GM12878 (cell line): ENCODE data around the gene PHACTR1. TPM values are rescaled to one million over a fixed set of nuclear protein-coding genes. Genes with fewer than 3 reads are reported as not detected.

Experiments used
- ATAC-seq: fragments of 200-7000 bp; cut with Tn5 transposase; 3 replicates; pipeline ENCODE4 v1.9.1; 2020; ENCODE audit warnings: mild to moderate bottlenecking, moderate library complexity
- BruUV-seq: library from RNA; stranded (reverse); fragments of 400-500 nt; replicated peaks from 2 replicates; lab custom pipeline; 2021; lab: Mats Ljungman, UMichigan
- CTCF ChIA-PET: fragments of 300-600 bp; sonication (Branson Sonifier 250); formaldehyde crosslinking; extraction: SDS; loops from one replicate; lab custom pipeline; 2021; ENCODE audit warnings: inconsistent platforms; lab: Yijun Ruan, JAX
- POLR2A ChIA-PET: fragments of 350-600 bp; formaldehyde crosslinking; extraction: SDS; loops from one replicate; lab custom pipeline; 2021; ENCODE audit warnings: inconsistent platforms; lab: Charles Lee
- RAD21 ChIA-PET: fragments of 300-600 bp; sonication (Branson Sonifier 250); formaldehyde crosslinking; loops from one replicate; lab custom pipeline; 2023; ENCODE audit warnings: antibody characterized with exemption; ENCODE audit not compliant: unreplicated experiment; lab: Charles Lee
- SMC1A ChIA-PET: fragments of 300-600 bp; sonication (Branson Sonifier 250); formaldehyde crosslinking; loops from one replicate; lab custom pipeline; 2023; ENCODE audit not compliant: unreplicated experiment, uncharacterized antibody; lab: Charles Lee
- DNase-seq: peaks from one replicate; pipeline ENCODE4 v3.0.0-alpha.2; 2011; ENCODE audit warnings: low read depth, low spot score
- FAIRE-seq: peaks from 3 replicates; lab custom pipeline; 2011; peaks lifted over from hg19 to GRCh38; lab: Jason Lieb, UNC
- H2AFZ ChIP-seq: 2 replicates; pipeline ENCODE4 v1.6.0; 2011; ENCODE audit warnings: low read depth, low read length, control low read depth; ENCODE audit not compliant: control insufficient read depth
- H3K27ac ChIP-seq: 2 replicates; pipeline ENCODE4 v1.5.1; 2011; ENCODE audit warnings: control low read depth; ENCODE audit not compliant: control insufficient read depth, insufficient read depth
- H3K27me3 ChIP-seq, 2 experiments: replicated peaks in 1 of 2; 2 replicates each; pipeline versions ENCODE4 v1.6.0 to v1.6.1; 2011; ENCODE audit warnings: low read length in 1 of 2; ENCODE audit not compliant: control insufficient read depth in 2 of 2, insufficient read depth in 2 of 2
- H3K36me3 ChIP-seq, 2 experiments: 2 replicates each; pipeline ENCODE4 v1.5.1; 2011; ENCODE audit warnings: low read length in 1 of 2; ENCODE audit not compliant: control insufficient read depth in 2 of 2, insufficient read depth in 2 of 2
- H3K4me1 ChIP-seq: 2 replicates; pipeline ENCODE4 v1.6.1; 2011; ENCODE audit warnings: mild to moderate bottlenecking, low read length, moderate library complexity, mixed read lengths; ENCODE audit not compliant: control insufficient read depth, insufficient read depth
- H3K4me2 ChIP-seq: 2 replicates; pipeline ENCODE4 v1.6.0; 2011; ENCODE audit warnings: control low read depth; ENCODE audit not compliant: control insufficient read depth, insufficient read depth
- H3K4me3 ChIP-seq: fragments of 200-600 bp; sonication (generic); 2 replicates; pipeline ENCODE4 v1.5.1; 2016
- H3K79me2 ChIP-seq: 2 replicates; pipeline ENCODE4 v1.6.0; 2011; ENCODE audit warnings: low read length; ENCODE audit not compliant: control insufficient read depth, insufficient read depth
- H3K9ac ChIP-seq: 2 replicates; pipeline ENCODE4 v1.8.0; 2011; ENCODE audit warnings: low read length, control low read depth, mixed read lengths; ENCODE audit not compliant: control insufficient read depth, insufficient read depth
- H3K9me3 ChIP-seq: replicated peaks from 3 replicates; pipeline ENCODE4 v1.5.1; 2011; ENCODE audit warnings: mild to moderate bottlenecking, low read length; ENCODE audit not compliant: control insufficient read depth, insufficient read depth
- H4K20me1 ChIP-seq: 2 replicates; pipeline ENCODE4 v1.6.0; 2011; ENCODE audit not compliant: control insufficient read depth, insufficient read depth
- BCL11A ChIP-seq: IDR thresholded peaks from 2 replicates; pipeline ENCODE4 v1.6.1; 2011; ENCODE audit warnings: low read depth, low read length
- BCLAF1 ChIP-seq: fragments of 450-650 bp; IDR thresholded peaks from 2 replicates; pipeline ENCODE4 v1.6.1; 2017; ENCODE audit warnings: antibody characterized with exemption, mild to moderate bottlenecking, moderate library complexity
- CEBPB ChIP-seq, 2 experiments: fragments of 150-350 bp in 1 of 2; IDR thresholded peaks; 2 replicates each; pipeline ENCODE4 v1.6.1; 2012 to 2014; ENCODE audit warnings: low read depth in 2 of 2, low read length in 2 of 2, borderline replicate concordance in 1 of 2, inconsistent platforms in 1 of 2
- E2F8 ChIP-seq: fragments of 450-650 bp; IDR thresholded peaks from 2 replicates; pipeline ENCODE4 v1.6.1; 2018; ENCODE audit warnings: mild to moderate bottlenecking, low read depth, moderate library complexity; ENCODE audit not compliant: partially characterized antibody
- EED ChIP-seq: sonication (generic); IDR thresholded peaks from 2 replicates; pipeline ENCODE4 v1.6.1; 2016; ENCODE audit warnings: antibody characterized with exemption, low read depth
- NFYB ChIP-seq: IDR thresholded peaks from 2 replicates; pipeline ENCODE4 v1.6.1; 2011; ENCODE audit warnings: low read depth, mild to moderate bottlenecking, low read length, improper control_type of control experiment, moderate library complexity; ENCODE audit not compliant: insufficient read depth
- RBBP5 ChIP-seq: fragments of 200-600 bp; sonication (generic); conservative IDR thresholded peaks from 2 replicates; pipeline ENCODE4 v1.6.1; 2016
- SIN3A ChIP-seq: IDR thresholded peaks from 2 replicates; pipeline ENCODE4 v1.6.1; 2012; ENCODE audit warnings: low read depth, low read length, improper control_type of control experiment
- SKIL ChIP-seq: fragments of 450-650 bp; IDR thresholded peaks from 2 replicates; pipeline ENCODE4 v1.6.1; 2017; ENCODE audit warnings: mild to moderate bottlenecking, low read depth, inconsistent platforms; ENCODE audit not compliant: poor library complexity, severe bottlenecking
- SPI1 ChIP-seq: IDR thresholded peaks from 2 replicates; pipeline ENCODE4 v1.6.1; 2011; ENCODE audit warnings: low read depth, mild to moderate bottlenecking, low read length, moderate library complexity, borderline replicate concordance; ENCODE audit not compliant: insufficient read depth
- SREBF1 ChIP-seq: IDR thresholded peaks from 2 replicates; pipeline ENCODE4 v1.6.1; 2012; ENCODE audit warnings: mild to moderate bottlenecking, low read length
- STAT1 ChIP-seq: fragments of 450-650 bp; conservative IDR thresholded peaks from 2 replicates; pipeline ENCODE4 v1.6.1; 2014; ENCODE audit warnings: antibody characterized with exemption, mild to moderate bottlenecking
- TCF7 ChIP-seq: IDR thresholded peaks from 2 replicates; pipeline ENCODE4 v1.6.1; 2014; ENCODE audit warnings: antibody characterized with exemption, borderline replicate concordance
- USF2 ChIP-seq: IDR thresholded peaks from 2 replicates; pipeline ENCODE4 v1.6.1; 2011; ENCODE audit warnings: low read depth, low read length, improper control_type of control experiment, borderline replicate concordance
- ZZZ3 ChIP-seq: IDR thresholded peaks from 2 replicates; pipeline ENCODE4 v1.6.1; 2011; ENCODE audit warnings: low read depth; ENCODE audit not compliant: control insufficient read depth, insufficient read length
- WGBS: methylation state at CpG from one replicate; pipeline ENCODE4 v1.1.6; 2016; ENCODE audit warnings: low lambda C conversion rate; ENCODE audit not compliant: insufficient replicate concordance, insufficient coverage; ENCODE audit errors: missing lambda C conversion rate; 5-methylcytosine and 5-hydroxymethylcytosine counted together
- in situ Hi-C: fragments of 300-500 bp; cut with MboI; formaldehyde crosslinking; loops from 9 replicates; pipeline ENCODE4 v1.14.3; 2018; ENCODE audit warnings: mixed read lengths
- intact Hi-C: fragments of 100-400 bp; cut with micrococcal nuclease; formaldehyde crosslinking; loops from one replicate; pipeline ENCODE4 v1.14.2; 2022; ENCODE audit not compliant: unreplicated experiment
- polyA plus RNA-seq, 11 experiments: library from polyadenylated mRNA; depleted of rRNA in 4 of 11; unstranded in 6 of 11; stranded (reverse) in 5 of 11; fragments of >200 nt; fragmentation: Nextera tagmentation in 4 of 11; fragmentation: Illumina TruSeq in 1 of 11; extraction: Ambion mirVana in 4 of 11; extraction: Trizol in 1 of 11; gene quantifications; 1 replicate in 1 of 11; 2 replicates in 10 of 11; pipeline versions ENCODE4 v1.2.1 to v1.2.3, GENCODE V29; 2011 to 2016; ENCODE audit warnings: inconsistent platforms in 2 of 11, missing spikeins in 2 of 11, low read depth in 1 of 11
- total RNA-seq, 4 experiments: library from RNA; depleted of rRNA in 3 of 4; stranded (reverse); fragments of >200 nt in 3 of 4; fragmentation: Illumina TruSeq in 1 of 4; extraction: Trizol in 1 of 4; gene quantifications; 2 replicates each; pipeline versions ENCODE4 v1.2.1 to v1.2.3, GENCODE V29; 2013 to 2021

The PHACTR1 gene
- total and polyA plus RNA-seq, 10 of the 15 experiments (the other 5 are each of a cell fraction or from before 2014, with no cell fraction given) = 34.2 to 94.6 (median 62.3) TPM

GRCh38 chr6:13334953-13335352, 618.4 kb downstream of the PHACTR1 start:
- in situ Hi-C loops = loop anchor here (5.0 kb wide), 2 partner anchors 138 to 423 kb away; no protein-coding TSS in a partner anchor
- no peaks in the 10 kb centered on the region for H3K79me2 ChIP-seq
- no peaks in the 10 kb centered on the region for H3K36me3 ChIP-seq
- H3K27ac ChIP-seq = no peak overlapping the region
- intact Hi-C loops = loop anchor here (5.0 kb wide), 1 partner anchor 152 kb away; the partner anchor contains the start of gene GFOD1
- CTCF ChIA-PET = interaction anchor here (0.5 to 9.6 kb wide), 19 partner anchors 11 to 960 kb away, joined by 3 to 124 read pairs (median 4); partner anchors contain the start of genes NOL7 and SIRT5
- H3K4me1 ChIP-seq = peaks cover 10% of the 10 kb centered on the region; the same call in 1 of the 2 replicates
- H4K20me1 ChIP-seq = no peaks in the 10 kb centered on the region
- BruUV-seq = no TSS peak
- POLR2A ChIA-PET = interaction anchor here (0.7 kb wide), 1 partner anchor 43 kb away, joined by 5 read pairs; no protein-coding TSS in a partner anchor
- ATAC-seq (no peak), FAIRE-seq (no peak), DNase-seq (no peak)
- H3K4me2 ChIP-seq = no peak overlapping the region
- no peak overlapping the region for H3K4me3 ChIP-seq
- H3K27me3 ChIP-seq = no peaks in the 10 kb centered on the region
- SMC1A ChIA-PET = interaction anchor here (0.8 to 2.5 kb wide), 25 partner anchors 12 to 424 kb away, joined by 3 to 13 read pairs (median 4); partner anchors contain the start of genes NOL7 and SIRT5
- no peak overlapping the region for H2AFZ ChIP-seq
- RAD21 ChIA-PET = interaction anchor here (0.8 to 10.2 kb wide), 14 partner anchors 20 to 430 kb away, joined by 3 to 124 read pairs (median 6); partner anchors contain the start of genes NOL7 and SIRT5
- 29% methylated on average over 3 of the region's 3 CpGs for WGBS
- no peak overlapping the region for H3K9ac ChIP-seq
- H3K9me3 ChIP-seq = no peaks in the 10 kb centered on the region
- TF ChIP-seq CEBPB (IDR thresholded peaks at IDR 0.05; ENCODE audit: borderline replicate concordance in 1 of 2, low read depth in 2 of 2, low read length in 2 of 2) (no peak), E2F8 (no peak), NFYB (no peak), USF2 (no peak), SREBF1 (no peak), BCLAF1 (no peak), EED (no peak), ZZZ3 (no peak), SKIL (no peak), TCF7 (no peak), BCL11A (no peak), SIN3A (no peak), SPI1 (no peak), RBBP5 (no peak), STAT1 (no peak)
